ENCODE measurements around the gene PINLYP.
A peak's percentile ranks its signal among the peaks of the same experiment; 100 is the strongest.

PINLYP gene

DNA sequence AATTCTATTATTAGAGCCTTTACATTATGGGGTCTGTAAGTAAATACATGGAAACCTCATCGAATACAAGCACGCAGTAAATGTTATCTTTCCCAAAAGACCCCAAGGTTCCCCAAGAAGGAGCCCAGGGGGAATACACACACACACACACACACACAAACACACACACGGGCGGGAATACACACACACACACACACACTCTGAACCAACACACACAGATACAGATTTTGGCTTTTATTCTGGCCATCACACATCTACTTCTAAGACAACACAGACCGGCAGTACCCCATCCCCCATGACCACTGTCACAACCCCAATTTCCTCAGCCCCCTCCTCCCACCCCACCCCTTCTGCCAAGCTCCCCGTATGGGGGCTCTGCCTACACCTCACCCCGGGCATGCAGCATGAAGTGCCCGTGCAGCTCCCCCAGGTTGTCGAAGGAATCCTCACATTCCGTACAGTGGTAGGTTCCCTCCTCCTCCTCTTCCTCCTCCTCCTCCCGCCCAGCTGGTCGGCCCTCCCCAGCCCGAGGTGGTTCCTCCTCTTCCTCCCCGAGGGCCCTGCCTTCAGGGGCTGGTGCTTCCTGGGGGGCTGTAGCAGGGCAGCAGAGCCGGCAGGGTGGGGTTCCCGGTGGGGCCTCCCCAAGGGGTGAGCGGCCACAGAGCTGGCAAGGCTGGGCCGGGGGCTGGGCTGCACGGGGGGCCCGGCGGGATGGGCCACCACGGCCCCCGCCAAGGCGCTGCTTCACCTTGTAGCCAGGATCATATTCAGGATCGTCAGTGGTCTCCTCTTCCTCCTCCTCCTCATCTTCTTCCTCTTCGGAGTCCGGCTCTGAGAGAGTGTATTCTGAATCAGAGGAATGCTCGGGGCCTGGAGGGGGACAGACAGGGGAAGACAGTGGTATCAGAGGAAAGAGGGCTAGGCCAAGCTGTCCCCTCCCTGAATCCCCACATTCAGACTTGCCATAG lies 31.9 kb downstream of the PINLYP start:
- no peak for DNase-seq

GRCh38 chr19:43609872-43610271 lies 34.3 kb downstream of the PINLYP start:
- no peak for DNase-seq

DNA sequence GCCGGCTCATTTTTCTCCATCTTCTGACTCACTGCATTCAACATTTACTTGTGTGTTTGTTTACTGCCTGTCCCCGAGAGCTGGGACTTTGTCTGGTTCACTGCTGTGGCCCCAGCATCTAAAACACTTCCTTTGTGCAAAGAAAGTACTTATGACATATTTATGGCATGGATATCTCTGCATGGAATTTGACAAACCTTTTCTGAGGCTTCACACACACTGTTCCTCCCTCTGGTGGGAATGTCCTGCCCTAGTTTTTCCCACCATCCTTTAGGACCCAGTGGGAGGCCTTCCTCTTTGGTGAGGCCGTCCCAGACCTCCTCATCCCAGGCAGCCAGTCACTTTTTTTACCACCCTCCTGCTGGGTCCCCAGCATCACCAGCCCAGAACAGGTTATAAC lies 34.9 kb downstream of the PINLYP start:
- no peak for DNase-seq

GRCh38 chr19:43611788-43612187 lies 36.2 kb downstream of the PINLYP start, which contains the start of gene SRRM5:
SRRM5 (plus strand) TSS chr19:43612088; CDS start chr19:43612122, 34 bp downstream.
- no peak for DNase-seq

DNA sequence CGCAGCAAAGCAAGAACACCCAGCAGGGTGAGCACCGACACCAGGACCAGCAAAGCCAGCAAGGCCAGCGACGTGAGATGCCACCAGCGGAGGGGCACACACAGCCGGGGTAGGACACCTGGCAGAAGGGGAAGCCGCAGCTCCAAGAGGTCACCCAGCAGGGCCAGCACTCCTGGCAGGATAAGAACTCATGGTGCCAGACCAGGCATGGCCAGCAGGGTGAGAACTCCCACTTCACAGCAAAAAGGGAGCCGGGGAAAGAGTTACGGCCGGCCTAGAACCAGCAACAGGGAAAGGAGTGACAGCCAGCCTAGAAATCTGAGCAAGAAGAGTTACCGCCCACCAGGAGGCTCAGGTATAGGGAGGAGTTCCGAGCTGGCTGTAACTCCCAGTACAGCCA lies 36.8 kb downstream of the PINLYP start:
- DNase-seq = no peak

DNA sequence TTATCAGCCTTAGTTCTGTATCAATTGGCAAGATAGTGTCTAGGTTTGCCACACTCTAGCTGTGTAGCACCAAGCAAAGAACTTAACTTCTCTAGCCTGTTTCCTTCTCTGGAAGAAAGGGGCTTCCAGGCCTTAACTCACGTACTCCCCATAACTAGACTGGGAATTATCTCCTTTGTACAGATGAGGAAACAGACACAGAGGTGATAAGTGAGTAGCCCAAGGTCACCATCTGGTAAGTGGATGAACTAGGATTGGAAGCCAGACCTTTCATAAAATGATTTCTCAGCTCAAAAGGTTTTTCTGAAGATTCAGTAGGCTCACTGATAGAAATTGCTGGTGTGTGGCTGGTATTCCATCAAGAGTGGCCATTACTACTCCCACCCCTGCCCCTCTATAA lies 40.7 kb downstream of the PINLYP start:
- DNase-seq = no peak

DNA sequence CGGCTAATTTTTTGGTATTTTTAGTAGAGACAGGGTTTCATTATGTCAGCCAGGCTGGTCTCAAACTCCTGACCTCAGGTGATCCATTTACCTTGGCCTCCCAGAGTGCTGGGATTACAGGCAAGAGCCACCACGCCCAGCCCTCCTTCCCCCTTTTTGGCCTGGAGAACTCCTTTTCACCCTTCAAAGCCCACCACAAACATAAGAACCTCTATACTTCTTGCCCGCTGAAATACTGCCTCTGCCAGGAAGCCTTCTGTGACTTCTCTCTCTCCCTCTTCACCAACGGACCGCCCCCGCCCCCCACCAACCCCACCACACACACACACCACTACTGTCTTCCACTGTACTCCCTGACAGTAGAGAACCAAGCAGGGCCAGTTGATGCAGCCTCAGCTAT lies 41.4 kb downstream of the PINLYP start:
- no peak for DNase-seq

DNA sequence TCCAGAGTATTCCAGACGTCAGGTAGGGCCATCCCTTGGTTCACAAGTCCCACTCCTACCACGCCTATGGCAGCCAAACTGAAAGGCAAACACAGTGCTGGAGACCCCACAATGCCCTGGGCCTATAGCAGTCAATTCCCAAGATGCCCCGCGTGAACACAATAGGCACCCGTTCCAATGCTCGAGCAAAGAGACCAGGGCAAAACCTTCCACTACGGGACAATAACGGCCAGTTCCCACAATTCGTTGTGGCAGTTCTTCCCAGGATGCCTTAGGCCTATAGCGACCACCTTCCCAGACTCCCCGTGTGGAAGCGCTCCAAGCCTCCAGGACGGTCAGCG lies 43.3 kb downstream of the PINLYP start:
- DNase-seq = no peak

- peak; percentile 93 for DNase-seq
These were observed 43.9 kb downstream of the PINLYP start, which contains the start of gene ZNF428 for GRCh38 chr19:43619262-43620060. ZNF428 (minus strand) TSS chr19:43619629; CDS start chr19:43614304, 5,325 bp downstream.

DNA sequence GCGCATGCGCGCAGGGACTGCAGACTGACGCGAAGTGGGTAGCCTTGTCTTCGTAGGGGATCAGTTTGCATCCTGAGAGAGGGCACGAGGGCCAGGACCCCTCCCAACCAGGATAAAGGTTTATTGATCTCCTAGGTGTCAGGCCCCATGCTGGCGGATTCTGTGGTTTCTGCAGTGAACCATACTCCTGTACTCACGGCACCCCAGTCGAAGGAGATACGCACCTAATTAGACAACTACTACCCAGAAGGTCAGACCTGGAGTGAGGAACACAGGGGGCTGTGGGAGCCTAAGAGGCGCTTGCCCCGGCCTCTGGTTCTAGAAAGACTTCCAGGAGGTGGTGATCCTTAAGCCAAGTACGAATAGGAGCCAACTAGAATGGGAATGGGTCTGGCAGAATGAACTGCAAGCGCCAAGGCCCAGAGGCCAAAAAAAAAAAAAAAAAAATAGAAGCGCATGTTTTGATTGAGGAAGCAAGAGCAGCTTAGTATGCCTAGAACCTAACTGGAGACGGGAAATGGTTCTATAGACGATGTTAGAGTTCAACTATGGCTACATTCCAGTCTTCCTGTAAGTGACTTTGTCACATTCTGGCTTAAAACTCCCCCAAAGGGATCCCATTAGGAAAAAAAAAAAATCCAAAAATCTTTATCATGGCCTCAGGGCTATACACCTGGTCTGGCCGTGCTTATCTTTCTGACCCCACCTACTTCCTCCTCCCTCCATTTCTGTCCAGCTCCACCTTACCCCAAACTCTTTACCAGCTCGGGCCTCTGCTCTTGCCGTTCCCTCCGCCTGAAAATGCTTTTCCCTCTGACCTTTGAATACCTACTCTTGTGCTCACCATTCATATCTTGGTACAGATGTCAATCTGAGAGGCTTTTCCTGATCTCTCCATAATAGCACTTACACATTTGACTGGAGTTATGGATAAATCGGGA lies 44.7 kb downstream of the PINLYP start:
- no peak for DNase-seq

DNA sequence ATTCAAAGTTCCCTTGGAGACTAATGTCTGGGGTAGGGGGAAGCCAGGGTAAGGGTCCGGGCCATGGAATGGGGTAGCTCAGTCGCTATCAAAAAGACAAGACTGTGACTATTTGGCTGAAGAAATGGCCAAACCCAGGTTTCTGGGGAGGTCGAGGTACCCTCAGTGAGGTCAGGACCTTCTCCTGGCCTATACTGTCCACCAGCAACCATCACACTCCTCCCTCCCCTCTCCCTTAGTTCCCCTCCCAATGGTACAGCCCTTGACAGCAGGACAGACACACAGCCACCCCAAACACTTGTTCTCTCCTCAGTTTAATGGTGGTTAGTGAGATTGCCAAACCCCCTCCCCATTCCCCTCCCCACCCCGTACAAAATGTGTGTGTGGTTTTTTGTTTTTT lies 46.5 kb downstream of the PINLYP start:
- DNase-seq = no peak

- DNase-seq = no peak
These were observed 47.4 kb downstream of the PINLYP start for GRCh38 chr19:43622956-43623355.

DNA sequence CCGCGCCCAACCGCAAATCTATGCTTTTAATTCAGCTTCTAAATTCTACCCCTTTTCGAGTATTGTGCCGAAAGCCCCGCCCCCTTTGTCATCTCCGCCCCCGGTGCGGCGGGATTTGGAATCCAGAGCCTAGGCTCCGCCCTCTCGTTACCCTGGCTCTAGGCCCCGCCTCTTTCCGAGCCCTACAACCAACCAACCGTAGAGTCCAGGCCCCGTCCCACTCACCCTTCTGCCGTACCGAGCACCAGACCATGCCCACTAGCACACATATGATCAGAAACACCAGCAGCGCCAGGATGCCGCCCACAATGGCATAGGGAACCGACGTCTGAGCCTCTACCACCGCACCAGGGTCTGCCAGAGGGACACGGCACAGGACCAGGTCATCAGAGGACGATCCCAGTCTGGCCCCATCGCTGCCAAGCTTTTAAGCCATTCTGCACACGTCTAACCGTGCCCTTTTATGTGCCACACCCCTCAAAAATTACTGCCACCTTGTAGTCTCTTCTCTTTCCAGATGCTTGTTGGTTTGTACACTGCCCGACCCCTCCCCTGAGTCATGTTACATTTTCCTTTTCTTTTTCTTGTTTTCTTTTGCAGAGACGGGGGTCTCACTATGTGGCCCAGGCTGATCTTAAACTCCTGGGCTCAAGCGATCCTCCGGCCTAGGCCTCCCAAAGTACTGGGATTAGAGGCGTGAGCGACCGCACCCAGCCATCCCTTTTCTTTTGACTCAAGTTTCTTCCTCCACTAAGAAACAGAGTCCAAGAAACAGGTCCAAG lies 48.5 kb downstream of the PINLYP start:
- DNase-seq = no peak

GRCh38 chr19:43624933-43625332 lies 49.3 kb downstream of the PINLYP start:
- DNase-seq = peak; percentile 90

DNA sequence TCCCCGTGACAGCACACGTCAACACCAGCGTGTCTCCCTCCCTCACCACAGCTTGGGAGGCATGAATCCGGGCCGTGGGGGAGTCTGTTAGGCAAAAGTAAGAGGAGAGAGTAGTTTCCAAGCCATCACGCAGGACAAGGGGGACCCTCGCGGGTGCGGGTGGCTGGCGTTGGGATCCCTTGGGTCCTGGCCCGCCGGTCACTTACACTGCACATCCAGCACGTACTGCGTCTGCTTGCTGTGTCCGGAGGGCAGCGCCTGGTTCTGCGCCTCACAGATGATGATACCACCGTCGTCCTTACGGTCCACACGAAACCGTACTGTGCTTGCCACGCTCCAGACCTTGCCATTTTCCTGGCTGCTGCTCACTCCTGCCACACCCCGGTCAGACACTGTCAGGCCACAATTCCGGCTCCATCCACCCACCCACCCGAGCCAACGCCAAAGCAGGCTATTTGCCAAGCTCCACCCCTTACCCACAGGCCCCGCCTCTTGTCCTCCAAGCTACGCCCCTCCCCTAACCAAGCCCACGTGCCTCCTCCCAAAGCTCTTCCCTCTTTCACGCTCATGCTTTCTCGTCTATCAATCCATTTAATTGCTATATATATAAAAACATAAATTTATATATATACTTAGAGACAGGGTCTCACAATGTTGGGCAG lies 50.4 kb downstream of the PINLYP start:
- no peak for DNase-seq

DNA sequence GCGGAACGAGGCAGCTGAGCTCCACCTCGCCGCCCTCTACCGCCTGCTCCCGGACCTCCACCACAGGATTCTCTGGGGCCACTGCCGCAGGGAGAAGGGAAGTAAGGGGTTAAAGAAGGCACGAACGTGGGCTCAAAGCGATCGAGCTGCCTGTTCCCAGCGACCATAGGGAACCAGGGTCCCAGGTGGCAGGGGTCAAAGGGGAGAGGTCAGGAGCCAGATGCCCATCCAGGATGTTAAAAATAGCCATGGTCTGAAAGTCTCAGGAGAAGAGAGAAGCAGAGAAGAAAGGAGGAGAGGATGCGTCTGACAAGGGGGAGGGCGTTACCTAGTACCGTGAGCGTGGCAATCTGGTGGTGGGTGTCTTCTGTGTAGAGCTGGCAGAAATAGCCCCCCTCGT lies 51.2 kb downstream of the PINLYP start:
- no peak for DNase-seq

- DNase-seq = no peak
These were observed 53.2 kb downstream of the PINLYP start for GRCh38 chr19:43628646-43629326.

- DNase-seq = no peak
These were observed 55.9 kb downstream of the PINLYP start for GRCh38 chr19:43631491-43631890.
